Colon (tissue), 2 donors: Measurements from ENCODE around the gene STXBP5.
"Not testable (repeated sequence)": the region's sequence is repeated elsewhere in the genome, so short reads cannot be mapped to it uniquely, and the experiment has no call there.

Experiments
- FAIRE-seq: peaks from 2 replicates; lab custom pipeline; 2012; peaks lifted over from hg19 to GRCh38; lab: Jason Lieb, UNC
- donor health status: control.
- donor health status: control.

Gene STXBP5

GRCh38 chr6:147246853-147247635 is 42.8 kb downstream of the STXBP5 start:
- no peak for FAIRE-seq

- FAIRE-seq: no peak
These were observed 44.6 kb downstream of the STXBP5 start for GRCh38 chr6:147248859-147249258.

- no peak for FAIRE-seq
These were observed 46.9 kb downstream of the STXBP5 start for GRCh38 chr6:147251072-147251471.

GRCh38 chr6:147254929-147255473 is 50.8 kb downstream of the STXBP5 start:
- FAIRE-seq: not testable (repeated sequence)

- no peak for FAIRE-seq
These were observed 51.9 kb downstream of the STXBP5 start for GRCh38 chr6:147255948-147256674.

- FAIRE-seq: no peak
These were observed 53.5 kb downstream of the STXBP5 start for GRCh38 chr6:147257760-147258159.

GRCh38 chr6:147260091-147260490 is 55.9 kb downstream of the STXBP5 start:
- FAIRE-seq: no peak

GRCh38 chr6:147262946-147263345 is 58.7 kb downstream of the STXBP5 start:
- FAIRE-seq: peak; percentile 97

- no peak for FAIRE-seq
These were observed 62.6 kb downstream of the STXBP5 start for GRCh38 chr6:147266821-147267220.

- no peak for FAIRE-seq
These were observed 63.4 kb downstream of the STXBP5 start for GRCh38 chr6:147267658-147268057.

GRCh38 chr6:147268254-147268653 is 64.0 kb downstream of the STXBP5 start:
- no peak for FAIRE-seq

GRCh38 chr6:147274012-147274411 is 69.8 kb downstream of the STXBP5 start:
- FAIRE-seq: no peak

GRCh38 chr6:147274776-147275175 is 70.6 kb downstream of the STXBP5 start:
- no peak for FAIRE-seq

GRCh38 chr6:147278891-147279290 is 74.7 kb downstream of the STXBP5 start:
- FAIRE-seq: no peak

GRCh38 chr6:147279427-147279826 is 75.2 kb downstream of the STXBP5 start:
- FAIRE-seq: no peak

- FAIRE-seq: no peak
These were observed 77.8 kb downstream of the STXBP5 start for GRCh38 chr6:147281895-147282565.

- FAIRE-seq: no peak
These were observed 78.3 kb downstream of the STXBP5 start for GRCh38 chr6:147282566-147282959.

- FAIRE-seq: no peak
These were observed 79.2 kb downstream of the STXBP5 start for GRCh38 chr6:147283460-147283859.

GRCh38 chr6:147285087-147285855 is 81.1 kb downstream of the STXBP5 start:
- peak; percentile 84 for FAIRE-seq

- FAIRE-seq: no peak
These were observed 83.7 kb downstream of the STXBP5 start for GRCh38 chr6:147287869-147288271.

GRCh38 chr6:147297124-147297523 is 92.9 kb downstream of the STXBP5 start:
- FAIRE-seq: no peak
